Body of pancreas (tissue), 4 donors: ENCODE data around the gene HSF4.

Source experiments
- CTCF ChIP-seq, 7 experiments: fragments of 450-650 bp in 4 of 7; fragments of 200-600 bp in 3 of 7; sonication (generic) in 3 of 7; IDR thresholded peaks; one replicate each; pipeline ENCODE4 v1.5.1; 2016 to 2019; ENCODE audit warnings: antibody characterized with exemption in 7 of 7
- POLR2A ChIP-seq, 3 donors: fragments of 450-650 bp; IDR thresholded peaks; one replicate each; pipeline ENCODE4 v1.6.1; 2016; ENCODE audit warnings: antibody characterized with exemption in 3 of 3, mild to moderate bottlenecking in 2 of 3

GRCh38 chr16:67196881-67197280, 32.3 kb downstream of the HSF4 start:
- TF ChIP-seq POLR2A (IDR thresholded peaks at IDR 0.05) = no peak
- TF ChIP-seq CTCF (IDR thresholded peaks at IDR 0.05) = no peak
